A673 (cell line): Measurements from ENCODE around the gene SCNN1G.

ENCODE experiments used
- EZH2 ChIP-seq: fragments of 200-600 bp; sonication (generic); IDR thresholded peaks from 2 replicates; pipeline ENCODE4 v1.6.1; 2017; ENCODE audit warnings: borderline replicate concordance, low read depth, mild to moderate bottlenecking, mixed read lengths, antibody characterized with exemption, low read length; ENCODE audit not compliant: poor library complexity, severe bottlenecking
- TF ChIP-seq, protein P1 (sequence below): fragments of 300-800, 200-600 bp; sonication (generic); conservative IDR thresholded peaks from 2 replicates; pipeline ENCODE4 v1.5.1; 2017; ENCODE audit warnings: low read depth, mild to moderate bottlenecking, antibody characterized with exemption, low read length, moderate library complexity, mixed read lengths

DNA sequence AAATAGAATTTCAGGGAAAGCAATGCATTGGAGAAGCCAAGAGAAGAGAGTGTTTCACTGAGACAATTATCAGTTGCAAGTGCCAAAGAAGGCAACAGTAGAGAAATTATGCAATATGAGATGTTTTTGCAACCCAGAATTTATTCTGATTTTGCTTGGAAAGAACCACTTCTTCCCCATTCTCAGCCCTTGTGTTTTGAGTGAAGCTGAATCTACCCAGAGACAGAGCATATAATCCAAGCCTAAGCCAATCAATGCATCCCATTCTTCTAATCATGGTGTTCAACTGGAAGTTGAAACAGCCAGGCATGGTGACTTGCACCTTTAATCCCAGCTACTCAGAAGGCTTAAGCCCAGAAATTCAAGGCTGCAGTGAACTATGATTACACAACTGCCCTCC is 6.9 kb upstream of the SCNN1G start:
- TF ChIP-seq, protein P1, sequence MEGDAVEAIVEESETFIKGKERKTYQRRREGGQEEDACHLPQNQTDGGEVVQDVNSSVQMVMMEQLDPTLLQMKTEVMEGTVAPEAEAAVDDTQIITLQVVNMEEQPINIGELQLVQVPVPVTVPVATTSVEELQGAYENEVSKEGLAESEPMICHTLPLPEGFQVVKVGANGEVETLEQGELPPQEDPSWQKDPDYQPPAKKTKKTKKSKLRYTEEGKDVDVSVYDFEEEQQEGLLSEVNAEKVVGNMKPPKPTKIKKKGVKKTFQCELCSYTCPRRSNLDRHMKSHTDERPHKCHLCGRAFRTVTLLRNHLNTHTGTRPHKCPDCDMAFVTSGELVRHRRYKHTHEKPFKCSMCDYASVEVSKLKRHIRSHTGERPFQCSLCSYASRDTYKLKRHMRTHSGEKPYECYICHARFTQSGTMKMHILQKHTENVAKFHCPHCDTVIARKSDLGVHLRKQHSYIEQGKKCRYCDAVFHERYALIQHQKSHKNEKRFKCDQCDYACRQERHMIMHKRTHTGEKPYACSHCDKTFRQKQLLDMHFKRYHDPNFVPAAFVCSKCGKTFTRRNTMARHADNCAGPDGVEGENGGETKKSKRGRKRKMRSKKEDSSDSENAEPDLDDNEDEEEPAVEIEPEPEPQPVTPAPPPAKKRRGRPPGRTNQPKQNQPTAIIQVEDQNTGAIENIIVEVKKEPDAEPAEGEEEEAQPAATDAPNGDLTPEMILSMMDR, result no peak
- TF ChIP-seq EZH2, result no peak
